GM21576 (cell line): ENCODE results near the gene FREM2.

ENCODE experiments used
- ATAC-seq: cut with Tn5 transposase; IDR thresholded peaks from one replicate; pipeline ENCODE4 v1.9.1; 2021; ENCODE audit warnings: mild to moderate bottlenecking, moderate library complexity; ENCODE audit not compliant: unreplicated experiment

FREM2 gene

DNA sequence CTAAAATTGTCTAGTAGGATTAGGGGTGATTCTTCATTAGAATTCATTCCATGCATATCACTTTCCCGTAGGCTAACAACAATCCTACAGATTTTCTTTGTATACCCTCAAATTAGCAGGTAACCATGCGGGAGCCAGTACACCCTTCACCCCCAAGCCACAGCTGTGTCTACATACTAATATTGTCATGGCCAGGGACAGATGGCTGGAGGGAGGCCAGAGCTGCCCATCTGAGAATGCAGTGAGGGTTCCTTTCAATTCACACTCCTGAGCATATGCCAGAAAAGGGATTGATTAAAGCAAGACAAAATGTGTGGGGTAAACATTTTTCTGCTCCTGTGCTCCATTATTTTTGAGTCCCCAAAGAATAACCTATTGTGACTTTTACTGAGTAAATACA is 68.9 kb downstream of the FREM2 start:
- ATAC-seq, result no peak

DNA sequence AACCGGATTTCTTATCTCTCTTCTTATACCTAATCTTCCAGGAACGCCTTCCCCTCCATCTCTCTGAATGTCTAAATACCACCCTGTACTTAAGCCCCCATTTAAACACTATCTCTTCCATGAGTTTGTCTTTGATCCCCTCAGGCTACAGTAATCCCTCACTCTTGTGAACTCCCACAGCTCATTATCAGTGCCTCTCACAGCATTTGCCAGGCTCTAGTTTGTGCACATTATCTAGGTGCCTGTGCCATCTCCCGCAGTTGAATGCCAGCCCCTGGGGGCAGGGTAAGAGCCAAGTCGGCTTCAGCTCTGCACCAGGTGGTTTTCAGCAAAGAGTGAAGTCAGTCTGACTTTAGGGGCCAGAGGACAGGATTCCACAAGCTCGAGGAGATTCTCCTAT is 71.4 kb downstream of the FREM2 start:
- ATAC-seq, result no peak

DNA sequence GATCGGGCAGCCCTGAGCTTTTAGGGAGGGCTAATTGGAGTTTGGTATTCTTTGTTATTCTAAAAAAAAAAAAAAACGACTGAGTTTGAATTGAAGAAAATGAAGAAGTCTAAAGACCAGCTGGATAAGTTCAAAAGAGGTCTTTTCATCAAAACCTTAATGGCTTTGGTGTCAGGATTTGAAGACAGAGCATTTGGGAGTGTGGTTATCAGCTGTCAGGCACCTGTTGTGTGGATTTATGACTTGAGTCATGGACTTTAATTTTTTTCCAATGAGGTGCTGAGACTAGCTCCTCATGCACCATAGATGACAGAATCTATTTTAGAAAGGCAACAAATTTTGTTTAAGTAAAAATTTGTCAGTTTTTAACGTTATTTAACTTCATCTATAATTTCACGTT is 72.5 kb downstream of the FREM2 start:
- no peak for ATAC-seq

DNA sequence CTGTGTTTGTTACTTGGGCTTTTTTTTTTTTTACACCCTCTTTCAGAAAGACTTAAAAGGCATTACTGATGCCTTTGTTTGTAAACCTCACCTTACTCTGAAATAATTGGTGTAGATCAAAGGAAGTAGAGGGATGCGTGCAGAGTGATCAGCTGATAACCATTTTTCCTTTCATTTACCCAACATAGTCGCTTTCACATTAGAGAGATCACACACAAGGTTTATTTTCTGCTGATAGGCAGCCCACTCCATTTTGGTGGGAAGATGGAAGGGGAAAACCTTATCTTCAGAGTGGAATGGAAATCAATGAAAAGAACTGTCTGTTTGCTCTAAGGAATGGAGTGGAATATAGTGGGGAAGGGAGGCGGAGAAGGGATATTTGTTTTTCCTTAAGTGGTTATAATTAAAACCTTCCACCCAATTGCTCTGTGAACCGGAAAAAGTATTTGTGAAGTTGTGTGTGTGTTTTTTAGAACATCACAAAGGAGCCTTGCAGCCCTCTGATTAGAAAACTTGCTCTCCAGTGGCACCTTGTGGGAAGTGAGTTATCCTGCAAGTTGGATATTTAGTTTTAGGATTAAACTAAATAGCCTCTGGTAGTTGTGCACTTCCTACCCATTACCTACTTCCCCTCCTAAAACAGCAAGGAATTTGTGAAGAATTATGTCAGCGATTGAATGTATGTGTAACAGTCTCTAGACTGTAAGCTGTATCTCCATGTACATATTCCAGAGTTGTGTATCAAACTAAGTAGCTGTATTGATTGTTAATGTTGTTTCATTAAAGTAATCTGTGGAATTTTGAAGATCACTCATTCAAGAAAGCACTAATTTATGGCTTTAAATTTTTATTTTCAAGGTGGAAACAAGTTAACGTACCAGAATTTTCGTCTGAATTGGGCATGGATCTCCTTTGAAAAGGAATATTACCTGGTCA is 76.8 kb downstream of the FREM2 start:
- no peak for ATAC-seq

DNA sequence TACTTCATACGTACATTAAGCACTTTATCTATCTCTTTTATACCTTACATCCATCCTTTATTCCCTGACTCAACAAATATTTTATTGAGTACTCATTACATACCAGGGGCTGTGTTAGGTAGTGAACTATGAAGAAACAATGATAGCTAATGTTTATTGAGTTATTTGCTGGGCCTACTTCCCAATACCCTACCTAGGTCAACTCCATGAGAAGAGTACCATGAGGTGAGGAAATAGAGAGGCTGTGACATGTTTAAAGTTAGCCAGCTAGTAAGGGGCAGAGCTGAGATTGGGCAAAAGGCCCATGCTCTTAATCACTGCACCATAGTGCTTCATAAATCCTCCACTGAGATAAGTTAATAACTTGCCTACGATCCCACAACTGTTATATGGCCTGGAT is 79.9 kb downstream of the FREM2 start:
- no peak for ATAC-seq

DNA sequence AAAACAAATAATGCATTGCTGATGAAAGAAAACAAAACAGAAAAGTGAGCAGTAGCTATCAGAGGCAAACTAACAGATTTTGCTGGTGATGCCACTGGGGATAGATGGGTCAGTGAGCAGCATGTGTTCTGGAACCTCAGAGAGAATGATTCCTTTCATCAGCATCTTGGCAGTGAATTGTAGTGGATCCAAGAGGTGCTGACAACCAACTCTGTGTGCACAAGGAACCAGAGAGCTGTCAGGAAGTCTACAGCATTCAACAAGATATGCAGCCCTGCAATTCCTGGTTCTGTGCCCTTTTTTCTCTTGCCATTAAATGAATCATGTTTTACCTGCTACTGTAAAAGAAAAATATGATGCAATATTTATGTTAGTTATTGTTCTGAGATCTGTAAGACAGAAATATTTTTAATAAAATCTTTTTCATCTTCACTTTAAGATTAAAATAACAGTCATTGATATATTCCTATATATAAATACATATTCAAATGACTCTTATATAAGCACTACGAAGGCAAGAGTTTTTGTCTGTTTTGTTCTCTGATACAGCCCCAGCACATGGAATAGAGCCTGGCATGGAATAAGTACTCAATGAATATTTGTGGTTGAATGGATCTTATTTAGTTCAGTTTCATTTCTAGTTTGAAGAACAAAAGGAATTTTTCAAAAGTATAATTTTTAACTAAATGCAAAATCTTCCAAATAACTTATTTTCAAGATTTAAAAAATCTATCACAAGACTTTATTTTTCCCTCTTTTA is 80.8 kb downstream of the FREM2 start:
- ATAC-seq, result no peak

DNA sequence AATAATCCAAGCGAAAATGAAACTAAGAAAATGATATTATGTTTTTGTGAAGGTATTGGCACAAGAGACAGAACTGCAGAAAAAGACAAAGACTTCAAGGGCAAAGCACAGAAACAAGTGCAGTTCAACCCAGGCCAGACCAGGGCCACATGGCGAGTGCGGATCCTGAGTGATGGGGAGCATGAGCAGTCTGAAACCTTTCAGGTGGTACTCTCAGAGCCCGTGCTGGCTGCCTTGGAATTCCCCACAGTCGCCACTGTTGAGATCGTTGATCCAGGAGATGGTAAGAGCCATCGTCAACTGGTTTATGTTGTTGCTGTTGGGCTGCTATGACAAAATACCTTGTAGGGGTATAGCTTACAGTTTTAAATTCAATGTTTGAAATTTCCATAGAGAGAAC is 82.6 kb downstream of the FREM2 start:
- ATAC-seq, result no peak

DNA sequence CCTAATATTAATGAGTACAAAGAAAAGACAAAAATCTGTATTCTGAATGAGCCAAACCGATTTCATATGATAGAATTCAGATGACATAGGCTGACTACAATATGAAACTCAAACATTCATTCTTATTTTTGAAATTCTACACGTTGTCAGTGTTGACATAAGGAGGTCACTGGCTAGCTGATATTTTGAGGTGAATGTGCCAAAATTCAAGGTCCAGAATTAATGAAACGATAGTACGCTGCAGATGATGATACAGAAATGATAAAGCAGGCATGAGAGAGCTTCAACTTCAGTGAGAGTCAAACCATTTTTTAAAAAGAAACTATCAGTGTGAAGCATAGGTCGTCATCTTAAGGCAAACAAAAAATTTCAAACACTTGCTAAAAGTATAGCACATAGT is 88.2 kb downstream of the FREM2 start:
- ATAC-seq, result no peak

DNA sequence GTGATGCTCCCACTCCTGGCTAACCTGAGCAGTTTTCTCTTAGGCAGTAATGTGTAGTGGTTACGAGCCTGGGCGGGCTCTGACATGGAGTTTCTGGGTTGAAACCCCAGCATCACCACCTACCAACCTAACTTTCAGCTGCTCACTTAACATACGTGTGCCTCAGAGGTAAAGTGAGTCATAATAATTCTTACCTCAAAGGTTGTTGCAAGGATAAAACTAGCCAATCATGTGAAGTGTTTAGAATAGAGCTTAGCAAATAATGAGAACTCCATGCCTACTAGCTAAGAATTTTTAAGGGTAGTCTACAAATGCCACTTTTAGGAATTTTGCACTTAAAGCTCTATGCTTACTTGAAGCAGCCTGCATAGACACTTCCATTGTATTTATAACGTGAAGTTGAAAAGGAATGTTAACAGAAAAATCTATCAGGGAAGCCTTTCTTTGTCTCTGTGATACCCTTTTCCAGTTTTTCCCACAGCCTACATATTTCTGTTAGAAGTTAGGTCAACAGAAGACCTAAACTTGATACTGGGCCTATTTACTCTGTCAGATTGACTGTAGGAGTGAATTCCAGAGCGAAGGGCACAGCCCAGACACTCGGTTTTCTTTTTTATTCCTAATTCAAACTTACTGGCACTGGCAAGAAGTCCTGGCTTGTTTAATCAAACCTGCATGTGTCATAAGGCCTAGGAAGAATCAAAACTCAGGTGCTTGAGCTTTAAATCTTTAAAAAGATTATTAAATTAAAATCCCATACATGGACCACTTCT is 90.7 kb downstream of the FREM2 start:
- ATAC-seq, result no peak

DNA sequence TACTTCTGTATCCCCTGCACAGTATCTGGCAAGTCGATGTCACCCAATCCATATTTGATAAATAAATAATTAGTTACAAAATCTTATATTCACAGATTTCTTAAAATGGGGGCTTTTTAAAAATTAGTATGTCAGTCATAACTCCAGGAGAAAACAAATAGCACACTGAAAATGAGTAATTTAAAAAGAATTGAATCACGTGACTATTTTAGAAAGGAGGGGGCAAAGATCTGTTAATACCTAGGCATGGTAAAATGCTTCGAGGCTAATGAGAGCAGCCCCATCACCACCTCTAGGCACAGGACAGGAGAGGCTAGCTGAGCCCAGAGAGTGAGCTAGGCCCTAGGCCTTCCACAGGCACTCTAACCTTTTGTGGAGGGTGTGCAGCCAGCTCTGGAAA is 94.7 kb downstream of the FREM2 start:
- no peak for ATAC-seq

DNA sequence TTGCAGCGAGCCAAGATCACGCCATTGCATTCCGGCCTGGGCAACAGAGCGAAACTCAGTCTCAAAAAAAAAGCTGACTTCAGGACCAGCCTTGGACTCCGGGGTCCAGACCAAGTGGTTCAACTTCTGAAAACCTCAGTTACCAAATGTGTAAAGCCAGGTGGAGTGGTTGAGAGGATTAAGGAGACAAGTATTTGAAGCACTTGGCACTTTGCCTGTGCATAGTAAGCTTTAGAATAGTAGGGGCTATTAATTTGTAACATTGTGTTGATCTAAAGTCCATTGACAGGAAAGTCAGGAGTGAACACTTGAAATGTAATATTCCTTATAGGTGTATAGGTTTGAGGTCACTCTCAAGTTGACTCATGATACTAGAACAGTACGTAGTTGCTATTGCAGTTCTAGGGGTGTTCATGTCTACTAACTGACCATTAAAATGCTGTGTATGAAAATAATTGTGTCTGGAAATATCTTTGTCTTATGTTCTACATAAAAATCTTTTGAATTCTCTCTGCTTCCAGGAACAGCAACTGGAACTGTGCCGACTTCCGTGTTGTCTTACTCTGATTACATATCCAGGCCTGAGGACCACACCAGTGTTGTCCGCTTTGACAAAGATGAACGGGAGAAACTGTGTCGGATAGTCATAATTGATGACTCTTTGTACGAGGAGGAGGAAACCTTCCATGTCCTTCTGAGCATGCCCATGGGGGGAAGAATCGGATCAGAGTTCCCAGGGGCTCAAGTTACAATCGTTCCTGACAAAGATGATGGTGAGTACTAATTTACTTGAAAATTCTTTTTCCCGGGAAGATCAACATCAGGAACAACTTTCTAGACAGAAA is 97.4 kb downstream of the FREM2 start:
- no peak for ATAC-seq

DNA sequence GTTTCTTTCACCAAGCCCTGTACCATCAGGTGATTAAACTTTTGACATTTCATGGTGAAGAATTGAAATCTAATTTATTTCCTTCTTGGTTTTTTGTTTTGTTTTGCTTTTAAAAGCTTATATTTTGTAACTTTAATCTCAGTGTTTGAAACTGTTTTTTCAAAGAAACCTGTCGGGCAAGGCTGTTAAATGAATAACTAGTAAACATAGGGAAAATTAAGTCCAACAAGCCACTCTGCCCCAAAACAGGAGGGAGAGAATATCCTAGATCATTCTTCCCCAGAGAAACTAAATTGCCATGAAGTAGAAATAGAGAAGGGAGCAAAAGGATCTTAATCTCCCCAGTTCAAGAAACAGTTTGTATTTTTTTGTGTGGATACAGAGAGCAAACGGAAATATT is 98.2 kb downstream of the FREM2 start:
- no peak for ATAC-seq

DNA sequence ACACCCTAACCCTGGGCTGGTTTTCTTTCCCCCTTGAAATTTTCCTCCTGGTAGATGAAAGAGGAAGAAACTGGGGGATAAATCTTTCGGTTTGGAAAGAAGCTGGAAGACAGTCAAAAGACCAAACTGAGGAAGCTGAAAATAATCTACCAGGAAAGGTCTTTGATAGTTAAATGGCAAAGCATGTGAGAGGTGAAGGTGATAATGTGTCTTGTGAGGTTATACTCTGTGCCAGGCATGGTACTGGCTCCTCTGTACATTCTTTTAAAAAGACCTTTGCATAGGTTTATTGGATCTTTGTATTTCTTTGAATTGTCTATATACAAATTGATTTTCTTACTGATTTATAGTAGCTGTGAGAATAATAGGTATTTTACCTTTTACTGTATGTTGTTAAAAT is 98.6 kb downstream of the FREM2 start:
- no peak for ATAC-seq

DNA sequence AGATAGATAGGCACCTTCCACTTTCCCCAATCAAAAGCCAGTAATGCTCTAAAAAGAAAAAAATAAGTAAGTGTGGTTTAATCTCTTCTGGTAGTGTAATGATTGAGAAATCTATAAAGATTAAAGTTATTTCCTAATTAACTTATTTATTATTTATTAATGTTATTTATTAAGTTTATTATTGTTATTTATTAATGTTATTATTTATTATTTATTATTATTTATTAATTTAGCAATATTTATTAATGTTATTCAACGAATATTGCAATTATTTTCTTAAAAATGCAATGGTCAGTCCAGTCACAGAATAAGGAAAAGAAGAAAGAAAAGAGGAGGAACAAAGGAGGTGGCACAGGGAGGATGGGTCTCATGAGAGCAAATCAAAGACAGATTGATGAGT is 100.7 kb downstream of the FREM2 start:
- ATAC-seq, result no peak

DNA sequence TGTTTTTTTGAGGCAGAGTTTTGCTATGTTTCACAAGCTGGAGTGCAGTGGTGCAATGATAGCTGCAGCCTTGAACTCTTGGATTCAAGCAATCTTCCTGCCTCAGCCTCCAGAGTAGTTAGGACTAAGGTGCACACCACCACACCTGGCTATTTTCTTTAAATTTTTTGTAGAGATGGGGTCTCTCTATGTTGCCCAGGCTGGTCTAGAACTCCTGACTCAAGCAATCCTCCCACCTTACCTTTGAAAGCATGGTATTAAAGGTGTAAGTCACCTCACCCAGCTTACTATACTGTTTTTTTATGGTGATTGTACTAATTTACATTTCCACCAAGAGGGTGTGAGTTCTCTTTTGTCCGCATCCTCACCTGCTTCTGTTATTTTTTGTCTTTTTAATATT is 110.0 kb downstream of the FREM2 start:
- no peak for ATAC-seq

DNA sequence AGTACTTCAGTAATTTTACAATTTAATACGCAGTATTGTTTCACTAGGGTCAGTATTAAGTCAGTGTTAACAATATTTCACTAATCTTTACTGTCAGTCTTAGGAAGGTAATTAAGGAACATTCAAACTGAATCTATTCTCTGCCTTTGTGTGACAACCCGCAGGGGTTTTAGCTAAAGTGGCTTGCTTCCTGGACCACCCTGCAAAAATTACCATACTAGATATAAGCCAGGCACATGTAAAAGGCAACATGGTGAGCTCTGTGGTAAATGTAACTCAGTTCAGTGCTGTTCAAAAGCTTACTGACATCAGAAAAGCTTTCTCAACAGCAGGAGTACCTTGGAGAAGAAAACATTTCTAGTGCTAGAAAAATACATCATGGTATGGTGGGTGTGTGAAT is 116.7 kb downstream of the FREM2 start:
- ATAC-seq, result no peak

DNA sequence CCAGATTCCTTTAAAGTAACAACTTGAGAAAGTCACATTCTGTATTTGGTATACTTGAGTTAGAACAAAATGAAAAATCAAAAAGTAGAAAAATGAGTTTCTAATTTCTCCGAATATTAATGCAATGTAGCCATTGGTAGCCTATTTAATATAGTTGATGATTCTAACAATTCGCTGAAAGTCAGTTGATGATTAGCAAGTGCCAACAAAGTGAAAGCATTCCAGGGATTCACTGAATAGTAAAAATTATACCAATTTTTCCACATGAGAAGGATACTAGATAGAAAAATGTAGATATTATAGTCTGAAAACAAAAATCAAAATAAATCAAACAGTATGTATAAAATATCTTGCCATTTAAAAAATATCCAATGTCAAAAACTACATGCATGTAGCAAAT is 117.2 kb downstream of the FREM2 start:
- no peak for ATAC-seq

DNA sequence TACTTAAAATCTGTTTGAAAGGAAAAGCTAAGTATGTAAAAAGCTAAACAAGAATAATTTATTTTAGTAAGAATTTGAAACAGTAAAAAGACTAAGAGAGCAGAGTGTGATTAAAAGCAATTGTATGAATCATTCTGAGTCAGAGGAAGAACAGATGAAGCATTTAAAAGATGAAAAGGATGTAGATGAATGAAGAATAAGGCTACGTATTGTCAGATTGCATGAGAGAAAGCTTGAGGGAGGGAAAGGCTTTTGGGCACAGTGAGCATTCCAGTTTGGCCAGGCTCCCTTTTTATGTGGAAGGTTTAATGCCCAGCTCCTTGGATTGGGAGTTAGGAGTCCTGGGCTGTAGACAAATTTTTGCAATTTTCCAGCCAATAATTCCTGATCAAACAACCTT is 117.7 kb downstream of the FREM2 start:
- ATAC-seq, result no peak

DNA sequence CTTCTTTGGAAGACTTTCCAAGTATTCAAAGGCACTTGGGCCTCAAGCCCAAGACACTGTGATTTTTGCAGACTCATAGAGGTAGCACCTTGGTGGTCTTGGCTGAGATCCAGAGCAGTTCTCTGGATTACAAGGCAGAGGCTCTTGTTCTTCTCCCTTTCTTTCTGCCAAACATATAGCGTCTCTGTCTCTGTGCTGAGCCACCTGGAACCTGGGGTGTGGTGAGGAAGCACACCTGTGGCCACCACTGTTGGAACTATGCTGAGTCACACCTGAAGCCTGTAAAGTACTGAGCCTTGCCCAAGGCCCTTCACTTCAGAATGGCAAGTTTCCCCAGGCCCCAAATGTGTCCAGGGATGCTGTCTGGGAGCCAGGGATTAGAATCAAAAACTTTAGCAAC is 127.5 kb downstream of the FREM2 start:
- ATAC-seq, result no peak

DNA sequence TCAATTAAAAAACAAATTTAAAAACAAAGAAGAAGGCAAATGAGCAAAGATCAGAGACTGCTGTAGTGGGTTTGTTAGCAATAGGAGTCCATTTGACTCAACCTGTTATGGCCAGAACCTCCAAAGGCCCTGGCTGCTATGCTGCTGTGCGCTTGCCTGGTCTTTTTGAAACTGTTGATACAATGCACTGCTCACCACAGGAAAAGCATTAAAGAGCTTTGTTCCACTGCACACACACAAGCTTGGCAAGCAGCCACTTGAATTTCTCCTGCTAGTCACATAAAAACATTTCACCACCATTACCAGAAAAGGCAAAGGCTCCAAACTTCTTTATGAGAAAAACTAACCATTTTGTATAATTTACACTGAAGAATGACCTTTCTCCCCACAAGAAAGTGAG is 132.2 kb downstream of the FREM2 start:
- no peak for ATAC-seq

DNA sequence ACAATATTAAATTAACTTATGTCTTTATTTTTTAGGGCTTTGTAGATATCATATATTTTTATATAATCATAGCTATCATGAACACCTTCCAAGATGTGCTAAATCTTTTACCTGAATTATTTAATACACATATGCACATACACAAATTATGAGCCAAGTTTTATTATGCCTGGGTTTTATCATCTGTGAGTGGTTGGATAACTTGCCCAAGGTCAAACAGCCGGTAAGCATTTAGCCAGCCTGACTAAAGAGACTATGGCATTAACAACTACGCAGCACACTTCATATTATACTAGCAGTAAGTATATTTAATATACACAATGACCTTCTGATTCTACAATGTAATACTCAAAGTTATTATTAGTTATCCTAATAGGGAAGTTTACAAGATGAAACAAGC is 132.7 kb downstream of the FREM2 start:
- ATAC-seq, result no peak
